ENCODE measurements around the gene LFNG.
A peak's percentile ranks its signal among the peaks of the same experiment; 100 is the strongest.

The LFNG gene

GRCh38 chr7:2515424-2516193 lies 4.0 kb upstream of the LFNG start:
- Mint-ChIP-seq H3K27ac (no peak overlapping the region), H3K4me3 (no peak overlapping the region), H3K27me3 (ENCODE audit: low read depth, poor library complexity) (peaks cover 11% of the 10 kb centered on the region), H3K9me3 (no peaks in the 10 kb centered on the region), H3K4me1 (peaks cover 51% of the 10 kb centered on the region), H3K36me3 (ENCODE audit: low read depth) (no peaks in the 10 kb centered on the region)
- no peak for DNase-seq
- no peak for TF ChIP-seq CTCF (IDR thresholded peaks at IDR 0.05)

GRCh38 chr7:2516194-2516555 lies 3.4 kb upstream of the LFNG start:
- TF ChIP-seq CTCF (IDR thresholded peaks at IDR 0.05): no peak
- Mint-ChIP-seq H3K4me3 (no peak overlapping the region), H3K27ac (no peak overlapping the region), H3K4me1 (peaks cover 54% of the 10 kb centered on the region), H3K36me3 (ENCODE audit: low read depth) (no peaks in the 10 kb centered on the region), H3K9me3 (no peaks in the 10 kb centered on the region), H3K27me3 (ENCODE audit: low read depth, poor library complexity) (peaks cover 14% of the 10 kb centered on the region)
- DNase-seq: no peak

GRCh38 chr7:2517026-2517425 lies 2.5 kb upstream of the LFNG start:
- no peak for DNase-seq
- peaks cover 14% of the 10 kb centered on the region for H3K27me3 Mint-ChIP-seq (ENCODE audit: low read depth, poor library complexity)

GRCh38 chr7:2517678-2518507 lies 1.7 kb upstream of the LFNG start:
- Mint-ChIP-seq H3K27ac (no peak overlapping the region), H3K36me3 (ENCODE audit: low read depth) (no peaks in the 10 kb centered on the region), H3K27me3 (ENCODE audit: low read depth, poor library complexity) (peaks cover 14% of the 10 kb centered on the region), H3K4me3 (peak overlapping the region; percentile 59), H3K9me3 (no peaks in the 10 kb centered on the region), H3K4me1 (peaks cover 53% of the 10 kb centered on the region)
- no peak for TF ChIP-seq CTCF (IDR thresholded peaks at IDR 0.05)
- DNase-seq: no peak

More at GRCh38 chr7:2517026-2517425, 2.5 kb upstream of the LFNG start:
- Mint-ChIP-seq H3K4me1 (peaks cover 53% of the 10 kb centered on the region), H3K27ac (no peak overlapping the region), H3K36me3 (ENCODE audit: low read depth) (no peaks in the 10 kb centered on the region), H3K4me3 (no peak overlapping the region), H3K9me3 (no peaks in the 10 kb centered on the region)
- no peak for TF ChIP-seq CTCF (IDR thresholded peaks at IDR 0.05)

GRCh38 chr7:2518737-2519118 lies 846 bp upstream of the LFNG start:
- peak overlapping the region; percentile 69 for H3K4me3 Mint-ChIP-seq
- peaks cover 50% of the 10 kb centered on the region for H3K4me1 Mint-ChIP-seq
- DNase-seq: no peak
- H3K9me3 Mint-ChIP-seq: no peaks in the 10 kb centered on the region
- no peaks in the 10 kb centered on the region for H3K36me3 Mint-ChIP-seq (ENCODE audit: low read depth)
- peaks cover 17% of the 10 kb centered on the region for H3K27me3 Mint-ChIP-seq (ENCODE audit: low read depth, poor library complexity)
- no peak for TF ChIP-seq CTCF (IDR thresholded peaks at IDR 0.05)
- H3K27ac Mint-ChIP-seq: no peak overlapping the region

All from nephron progenitor cell (in vitro differentiated cells).